Mucosa of descending colon (tissue), 3 donors: ENCODE data around the gene CTXN1. TPM values are rescaled to one million over a fixed set of nuclear protein-coding genes. Genes with fewer than 3 reads are reported as not detected.
"Not testable (repeated sequence)": the region's sequence is repeated elsewhere in the genome, so short reads cannot be mapped to it uniquely, and the experiment has no call there.

ENCODE experiments used
- ATAC-seq: fragments of 200-7000 bp; cut with Tn5 transposase; one replicate; pipeline ENCODE4 v1.9.1; 2020; ENCODE audit warnings: mild to moderate bottlenecking, moderate library complexity
- DNase-seq, 3 donors: peaks; one replicate each; pipeline ENCODE4 v3.0.0-alpha.2; 2020
- H3K36me3 ChIP-seq: fragments of 200-600 bp; one replicate; pipeline ENCODE4 v1.8.0; 2021; ENCODE audit warnings: low read depth, mild to moderate bottlenecking
- H3K4me1 ChIP-seq: fragments of 200-600 bp; one replicate; pipeline ENCODE4 v1.8.0; 2021; ENCODE audit warnings: low read depth, mild to moderate bottlenecking
- H3K4me3 ChIP-seq: fragments of 200-600 bp; one replicate; pipeline ENCODE4 v1.8.0; 2021; ENCODE audit warnings: mild to moderate bottlenecking
- H3K9me3 ChIP-seq: fragments of 200-600 bp; one replicate; pipeline ENCODE4 v1.8.0; 2021; ENCODE audit warnings: mild to moderate bottlenecking
- CTCF ChIP-seq: fragments of 200-600 bp; IDR thresholded peaks from one replicate; pipeline ENCODE4 v1.8.0; 2022; ENCODE audit warnings: antibody characterized with exemption, mild to moderate bottlenecking
- intact Hi-C, 2 donors: fragments of 100-400 bp; cut with DNase I in 1 of 2; cut with micrococcal nuclease in 1 of 2; formaldehyde crosslinking; loops; one replicate each; pipeline versions ENCODE4 v1.11.0 to v1.11.1; 2022; cut with DNase I, micrococcal nuclease
- total RNA-seq, 3 donors: library from RNA; stranded (reverse); fragmentation: NEBNext Ultra II Directional in 2 of 3; extraction: Animal tissue kit (Norgen Biotek cat#: 25700) in 2 of 3; gene quantifications; one replicate each; pipeline versions ENCODE4 v1.2.1 to v1.2.4, GENCODE V29; 2021 to 2023
- donor health status: DM: no; HTN: no; CAD: no; lungs with moderate emphysema.
- donor health status: DM: no; HTN: no; CAD: no.
- donor health status: DM: no; HTN: yes; CAD: no.

The CTXN1 gene
- total RNA-seq, 3 donors from 2014 or later: 0.69 to 28.3 (median 1.9) TPM

- Histone ChIP-seq H3K36me3 (no peaks in the 10 kb centered on the region), H3K9me3 (no peaks in the 10 kb centered on the region), H3K4me3 (no peak overlapping the region), H3K4me1 (no peaks in the 10 kb centered on the region)
- TF ChIP-seq CTCF: no peak
- no peak for DNase-seq
- no peak for ATAC-seq
- intact Hi-C loops: no loop called here
Observed at GRCh38 chr19:7963566-7963965, 37.6 kb upstream of the CTXN1 start.

GRCh38 chr19:7962644-7963268, 36.8 kb upstream of the CTXN1 start:
- DNase-seq (no peak), ATAC-seq (no peak)
- intact Hi-C loops: no loop called here
- no peaks in the 10 kb centered on the region for H3K36me3 ChIP-seq
- no peak overlapping the region for H3K4me3 ChIP-seq
- TF ChIP-seq CTCF: no peak
- H3K4me1 ChIP-seq: no peaks in the 10 kb centered on the region
- no peaks in the 10 kb centered on the region for H3K9me3 ChIP-seq

GRCh38 chr19:7961920-7962626, 36.1 kb upstream of the CTXN1 start:
- Histone ChIP-seq H3K4me3 (no peak overlapping the region), H3K4me1 (no peaks in the 10 kb centered on the region), H3K9me3 (no peaks in the 10 kb centered on the region), H3K36me3 (no peaks in the 10 kb centered on the region)
- no peak for DNase-seq
- no peak for ATAC-seq
- intact Hi-C loops: no loop called here
- no peak for TF ChIP-seq CTCF

- H3K36me3 ChIP-seq, H3K4me3 ChIP-seq, H3K4me1 ChIP-seq, H3K9me3 ChIP-seq, ATAC-seq, DNase-seq, intact Hi-C loops: not testable (repeated sequence)
Observed at GRCh38 chr19:7961082-7961481, 35.1 kb upstream of the CTXN1 start.

GRCh38 chr19:7959211-7959610, 33.3 kb upstream of the CTXN1 start:
- H3K36me3 ChIP-seq: no peaks in the 10 kb centered on the region
- no peak for ATAC-seq
- intact Hi-C loops: no loop called here

More at GRCh38 chr19:7959211-7959610, 33.3 kb upstream of the CTXN1 start:
- Histone ChIP-seq H3K9me3 (no peaks in the 10 kb centered on the region), H3K4me1 (no peaks in the 10 kb centered on the region), H3K4me3 (no peak overlapping the region)
- TF ChIP-seq CTCF: no peak
- DNase-seq: no peak
